ENCODE results near the gene SGCD.

GRCh38 chr5:156718985-156719384, 392.0 kb downstream of the SGCD start:
- TF ChIP-seq, protein P1, sequence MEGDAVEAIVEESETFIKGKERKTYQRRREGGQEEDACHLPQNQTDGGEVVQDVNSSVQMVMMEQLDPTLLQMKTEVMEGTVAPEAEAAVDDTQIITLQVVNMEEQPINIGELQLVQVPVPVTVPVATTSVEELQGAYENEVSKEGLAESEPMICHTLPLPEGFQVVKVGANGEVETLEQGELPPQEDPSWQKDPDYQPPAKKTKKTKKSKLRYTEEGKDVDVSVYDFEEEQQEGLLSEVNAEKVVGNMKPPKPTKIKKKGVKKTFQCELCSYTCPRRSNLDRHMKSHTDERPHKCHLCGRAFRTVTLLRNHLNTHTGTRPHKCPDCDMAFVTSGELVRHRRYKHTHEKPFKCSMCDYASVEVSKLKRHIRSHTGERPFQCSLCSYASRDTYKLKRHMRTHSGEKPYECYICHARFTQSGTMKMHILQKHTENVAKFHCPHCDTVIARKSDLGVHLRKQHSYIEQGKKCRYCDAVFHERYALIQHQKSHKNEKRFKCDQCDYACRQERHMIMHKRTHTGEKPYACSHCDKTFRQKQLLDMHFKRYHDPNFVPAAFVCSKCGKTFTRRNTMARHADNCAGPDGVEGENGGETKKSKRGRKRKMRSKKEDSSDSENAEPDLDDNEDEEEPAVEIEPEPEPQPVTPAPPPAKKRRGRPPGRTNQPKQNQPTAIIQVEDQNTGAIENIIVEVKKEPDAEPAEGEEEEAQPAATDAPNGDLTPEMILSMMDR (conservative IDR thresholded peaks at IDR 0.05; ENCODE audit: low read length): peak; percentile 68
- TF ChIP-seq EZH2phosphoT487 (IDR thresholded peaks at IDR 0.05; ENCODE audit: borderline replicate concordance, low read depth, low read length): no peak

All from OCI-LY7 (cell line).